Activated naive CD4-positive, alpha-beta T cell treated with anti-CD3 and anti-CD28 coated beads for 36 hours (primary cell): ENCODE results near the gene SLC9A9. TPM values are rescaled to one million over a fixed set of nuclear protein-coding genes. Genes with fewer than 3 reads are reported as not detected.

Experiments
- CTCF ChIA-PET: fragments of 350-600 bp; sonication (Branson Sonifier 250); formaldehyde crosslinking; loops from one replicate; lab custom pipeline; 2021; ENCODE audit warnings: antibody characterized with exemption; lab: Charles Lee
- DNase-seq: peaks from one replicate; pipeline ENCODE4 v3.0.0-alpha.2; 2020
- H3K27ac Mint-ChIP-seq: one replicate; pipeline ENCODE4 v1.8.0; 2021; ENCODE audit warnings: mild to moderate bottlenecking, mixed read lengths
- H3K27me3 Mint-ChIP-seq: one replicate; pipeline ENCODE4 v1.8.0; 2021; ENCODE audit warnings: low read depth, mixed read lengths
- H3K36me3 Mint-ChIP-seq: one replicate; pipeline ENCODE4 v1.8.0; 2021; ENCODE audit warnings: low read depth, mixed read lengths
- H3K4me1 Mint-ChIP-seq: one replicate; pipeline ENCODE4 v1.8.0; 2021; ENCODE audit warnings: low read depth, mixed read lengths
- H3K4me3 Mint-ChIP-seq: one replicate; pipeline ENCODE4 v1.8.0; 2021; ENCODE audit warnings: mild to moderate bottlenecking, moderate library complexity, mixed read lengths
- H3K9me3 Mint-ChIP-seq: one replicate; pipeline ENCODE4 v1.8.0; 2021; ENCODE audit warnings: mixed read lengths
- intact Hi-C: fragments of 100-400 bp; cut with micrococcal nuclease; formaldehyde crosslinking; loops from one replicate; pipeline ENCODE4 v1.15.1; 2023
- total RNA-seq, 2 experiments: library from RNA; stranded (reverse); gene quantifications; one replicate each; pipeline ENCODE4 v1.2.3, GENCODE V29; 2021

SLC9A9 gene
- total RNA-seq, 2 experiments from 2014 or later: 0.33 to 0.49 TPM

GRCh38 chr3:143471705-143472104, 376.6 kb downstream of the SLC9A9 start:
- Mint-ChIP-seq H3K9me3 (no peaks in the 10 kb centered on the region), H3K36me3 (no peaks in the 10 kb centered on the region), H3K4me1 (peaks cover 4% of the 10 kb centered on the region), H3K27me3 (no peaks in the 10 kb centered on the region), H3K4me3 (no peak overlapping the region), H3K27ac (no peak overlapping the region)
- intact Hi-C loops: no loop called here
- no peak for DNase-seq
- CTCF ChIA-PET: no interaction called here

- Mint-ChIP-seq H3K4me3 (no peak overlapping the region), H3K36me3 (no peaks in the 10 kb centered on the region), H3K9me3 (no peaks in the 10 kb centered on the region), H3K4me1 (peaks cover 4% of the 10 kb centered on the region), H3K27ac (no peak overlapping the region), H3K27me3 (no peaks in the 10 kb centered on the region)
- intact Hi-C loops: no loop called here
- no peak for DNase-seq
- CTCF ChIA-PET: no interaction called here
Measured at GRCh38 chr3:143469159-143469558, 379.1 kb downstream of the SLC9A9 start.

GRCh38 chr3:143465666-143466065, 382.6 kb downstream of the SLC9A9 start:
- CTCF ChIA-PET: no interaction called here
- no peaks in the 10 kb centered on the region for H3K9me3 Mint-ChIP-seq
- no peak overlapping the region for H3K27ac Mint-ChIP-seq
- no peaks in the 10 kb centered on the region for H3K4me1 Mint-ChIP-seq
- intact Hi-C loops: no loop called here
- no peaks in the 10 kb centered on the region for H3K27me3 Mint-ChIP-seq
- H3K36me3 Mint-ChIP-seq: no peaks in the 10 kb centered on the region
- DNase-seq: no peak
- no peak overlapping the region for H3K4me3 Mint-ChIP-seq

- no peak overlapping the region for H3K4me3 Mint-ChIP-seq
- no peak for DNase-seq
- no peaks in the 10 kb centered on the region for H3K4me1 Mint-ChIP-seq
- no peaks in the 10 kb centered on the region for H3K27me3 Mint-ChIP-seq
- H3K9me3 Mint-ChIP-seq: no peaks in the 10 kb centered on the region
- intact Hi-C loops: no loop called here
- peaks cover 5% of the 10 kb centered on the region for H3K36me3 Mint-ChIP-seq
- CTCF ChIA-PET: no interaction called here
- H3K27ac Mint-ChIP-seq: no peak overlapping the region
Measured at GRCh38 chr3:143464850-143465249, 383.4 kb downstream of the SLC9A9 start.

GRCh38 chr3:143455480-143455879, 392.8 kb downstream of the SLC9A9 start:
- CTCF ChIA-PET: no interaction called here
- Mint-ChIP-seq H3K36me3 (peaks cover 6% of the 10 kb centered on the region), H3K4me1 (no peaks in the 10 kb centered on the region), H3K9me3 (peaks cover 4% of the 10 kb centered on the region), H3K27ac (no peak overlapping the region), H3K4me3 (no peak overlapping the region), H3K27me3 (no peaks in the 10 kb centered on the region)
- intact Hi-C loops: no loop called here
- no peak for DNase-seq

GRCh38 chr3:143450632-143451031, 397.6 kb downstream of the SLC9A9 start:
- peaks cover 2% of the 10 kb centered on the region for H3K4me1 Mint-ChIP-seq
- CTCF ChIA-PET: interaction anchor here (0.7 kb wide), 1 partner anchor 322 kb away, joined by 5 read pairs; no protein-coding TSS in a partner anchor
- no peak overlapping the region for H3K27ac Mint-ChIP-seq
- H3K27me3 Mint-ChIP-seq: no peaks in the 10 kb centered on the region
- intact Hi-C loops: no loop called here
- no peaks in the 10 kb centered on the region for H3K9me3 Mint-ChIP-seq
- no peak overlapping the region for H3K4me3 Mint-ChIP-seq
- no peak for DNase-seq
- H3K36me3 Mint-ChIP-seq: no peaks in the 10 kb centered on the region

GRCh38 chr3:143447491-143447890, 400.8 kb downstream of the SLC9A9 start:
- Mint-ChIP-seq H3K9me3 (no peaks in the 10 kb centered on the region), H3K27ac (no peak overlapping the region), H3K36me3 (no peaks in the 10 kb centered on the region), H3K4me1 (peaks cover 32% of the 10 kb centered on the region), H3K27me3 (no peaks in the 10 kb centered on the region), H3K4me3 (no peak overlapping the region)
- intact Hi-C loops: loop anchor here (5.0 kb wide), 1 partner anchor 305 kb away; no protein-coding TSS in a partner anchor
- CTCF ChIA-PET: interaction anchor here (2.1 kb wide), 1 partner anchor 14 kb away, joined by 7 read pairs; no protein-coding TSS in a partner anchor
- DNase-seq: no peak

- no peak overlapping the region for H3K4me3 Mint-ChIP-seq
- CTCF ChIA-PET: interaction anchor here (0.6 to 0.8 kb wide), 3 partner anchors 11 to 229 kb away, joined by 3 to 5 read pairs (median 4); no protein-coding TSS in a partner anchor
- no peak overlapping the region for H3K27ac Mint-ChIP-seq
- peaks cover 32% of the 10 kb centered on the region for H3K4me1 Mint-ChIP-seq
- no peaks in the 10 kb centered on the region for H3K27me3 Mint-ChIP-seq
- DNase-seq: peak; percentile 46
- intact Hi-C loops: loop anchor here (1.0 to 5.0 kb wide), 2 partner anchors 91 to 307 kb away; no protein-coding TSS in a partner anchor
- no peaks in the 10 kb centered on the region for H3K9me3 Mint-ChIP-seq
- H3K36me3 Mint-ChIP-seq: peaks cover 1% of the 10 kb centered on the region
Measured at GRCh38 chr3:143445118-143445517, 403.1 kb downstream of the SLC9A9 start.

GRCh38 chr3:143443851-143444331, 404.4 kb downstream of the SLC9A9 start:
- CTCF ChIA-PET: interaction anchor here (1.3 kb wide), 1 partner anchor 10 kb away, joined by 3 read pairs; no protein-coding TSS in a partner anchor
- intact Hi-C loops: loop anchor here (1.0 to 5.0 kb wide), 3 partner anchors 167 to 403 kb away; partner anchors contain the start of gene SLC9A9

GRCh38 chr3:143442814-143443447, 405.3 kb downstream of the SLC9A9 start:
- no peak overlapping the region for H3K27ac Mint-ChIP-seq
- no peak overlapping the region for H3K4me3 Mint-ChIP-seq
- H3K9me3 Mint-ChIP-seq: no peaks in the 10 kb centered on the region
- no peak for DNase-seq
- H3K27me3 Mint-ChIP-seq: no peaks in the 10 kb centered on the region
- peaks cover 32% of the 10 kb centered on the region for H3K4me1 Mint-ChIP-seq
- intact Hi-C loops: loop anchor here (1.0 to 5.0 kb wide), 3 partner anchors 166 to 404 kb away; partner anchors contain the start of gene SLC9A9
- CTCF ChIA-PET: interaction anchor here (1.3 kb wide), 1 partner anchor 9 kb away, joined by 3 read pairs; no protein-coding TSS in a partner anchor
- peaks cover 1% of the 10 kb centered on the region for H3K36me3 Mint-ChIP-seq

More at GRCh38 chr3:143443851-143444331, 404.4 kb downstream of the SLC9A9 start:
- no peaks in the 10 kb centered on the region for H3K9me3 Mint-ChIP-seq
- H3K27me3 Mint-ChIP-seq: no peaks in the 10 kb centered on the region
- H3K4me3 Mint-ChIP-seq: no peak overlapping the region
- peak; percentile 60 for DNase-seq
- peaks cover 32% of the 10 kb centered on the region for H3K4me1 Mint-ChIP-seq
- H3K27ac Mint-ChIP-seq: peak overlapping the region; percentile 10
- peaks cover 1% of the 10 kb centered on the region for H3K36me3 Mint-ChIP-seq

- H3K27me3 Mint-ChIP-seq: no peaks in the 10 kb centered on the region
- intact Hi-C loops: loop anchor here (5.0 kb wide), 2 partner anchors 164 to 406 kb away; partner anchors contain the start of gene SLC9A9
- CTCF ChIA-PET: no interaction called here
- H3K36me3 Mint-ChIP-seq: peaks cover 1% of the 10 kb centered on the region
- H3K27ac Mint-ChIP-seq: no peak overlapping the region
- peaks cover 32% of the 10 kb centered on the region for H3K4me1 Mint-ChIP-seq
- no peaks in the 10 kb centered on the region for H3K9me3 Mint-ChIP-seq
- no peak overlapping the region for H3K4me3 Mint-ChIP-seq
- no peak for DNase-seq
Measured at GRCh38 chr3:143441516-143442171, 406.6 kb downstream of the SLC9A9 start.

GRCh38 chr3:143439817-143440216, 408.5 kb downstream of the SLC9A9 start:
- Mint-ChIP-seq H3K36me3 (peaks cover 1% of the 10 kb centered on the region), H3K27me3 (no peaks in the 10 kb centered on the region), H3K4me3 (no peak overlapping the region), H3K4me1 (peaks cover 22% of the 10 kb centered on the region), H3K27ac (no peak overlapping the region), H3K9me3 (no peaks in the 10 kb centered on the region)
- no peak for DNase-seq
- intact Hi-C loops: loop anchor here (5.0 kb wide), 2 partner anchors 163 to 407 kb away; partner anchors contain the start of gene SLC9A9
- CTCF ChIA-PET: no interaction called here
